Activated naive CD8-positive, alpha-beta T cell treated with anti-CD3 and anti-CD28 coated beads, Interleukin-2, amount 50 U/mL, for 24 hours (primary cell): ENCODE results near the gene CMC1.
"Not testable (repeated sequence)": the region's sequence is repeated elsewhere in the genome, so short reads cannot be mapped to it uniquely, and the experiment has no call there.

Experiments used
- ATAC-seq: fragments of 150-1000 bp; cut with Tn5 transposase; one replicate; pipeline ENCODE4 v1.10.0; 2021
- DNase-seq: peaks from one replicate; pipeline ENCODE4 v3.0.0; 2021
- H3K27ac Mint-ChIP-seq: one replicate; pipeline ENCODE4 v1.8.0; 2021; ENCODE audit warnings: mild to moderate bottlenecking, mixed read lengths
- H3K27me3 Mint-ChIP-seq: one replicate; pipeline ENCODE4 v1.8.0; 2021; ENCODE audit warnings: mixed read lengths
- H3K36me3 Mint-ChIP-seq: one replicate; pipeline ENCODE4 v1.8.0; 2021; ENCODE audit warnings: low read depth, mixed read lengths
- H3K4me1 Mint-ChIP-seq: one replicate; pipeline ENCODE4 v1.8.0; 2021; ENCODE audit warnings: mixed read lengths
- H3K4me3 Mint-ChIP-seq: one replicate; pipeline ENCODE4 v1.8.0; 2021; ENCODE audit warnings: mild to moderate bottlenecking, moderate library complexity, mixed read lengths
- H3K9me3 Mint-ChIP-seq: one replicate; pipeline ENCODE4 v1.8.0; 2021; ENCODE audit warnings: mixed read lengths

CMC1 gene

GRCh38 chr3:28241221-28242160, at the start of gene CMC1:
TSS of gene CMC1 (plus strand) at chr3:28241619. CDS start at chr3:28241794, 175 bp downstream.
- Mint-ChIP-seq H3K9me3 (peaks cover 6% of the 10 kb centered on the region), H3K27ac (peak within 1 kb of the TSS; percentile 91), H3K4me1 (peaks cover 49% of the 10 kb centered on the region), H3K36me3 (peaks cover 10% of the 10 kb centered on the region), H3K4me3 (peak within 1 kb of the TSS; percentile 93), H3K27me3 (no peaks in the 10 kb centered on the region)
- ATAC-seq: peak; percentile 94
- peak; percentile 97 for DNase-seq

- Mint-ChIP-seq H3K27ac (no peak overlapping the region), H3K4me3 (no peak overlapping the region), H3K27me3 (no peaks in the 10 kb centered on the region), H3K9me3 (peaks cover 5% of the 10 kb centered on the region), H3K36me3 (no peaks in the 10 kb centered on the region), H3K4me1 (no peaks in the 10 kb centered on the region)
- no peak for DNase-seq
- no peak for ATAC-seq
These were observed 43.3 kb upstream of the CMC1 start for GRCh38 chr3:28198161-28198560.

GRCh38 chr3:28198974-28199373, 42.4 kb upstream of the CMC1 start:
- DNase-seq: no peak
- Mint-ChIP-seq H3K27me3 (no peaks in the 10 kb centered on the region), H3K9me3 (peaks cover 5% of the 10 kb centered on the region), H3K36me3 (no peaks in the 10 kb centered on the region), H3K27ac (no peak overlapping the region), H3K4me3 (no peak overlapping the region), H3K4me1 (no peaks in the 10 kb centered on the region)
- ATAC-seq: no peak

- H3K27ac Mint-ChIP-seq, H3K36me3 Mint-ChIP-seq, DNase-seq, H3K4me3 Mint-ChIP-seq, ATAC-seq, H3K9me3 Mint-ChIP-seq, H3K27me3 Mint-ChIP-seq, H3K4me1 Mint-ChIP-seq: not testable (repeated sequence)
These were observed 41.8 kb upstream of the CMC1 start for GRCh38 chr3:28199643-28200042.

- not testable (repeated sequence) for ATAC-seq, H3K27me3 Mint-ChIP-seq, H3K36me3 Mint-ChIP-seq, H3K4me1 Mint-ChIP-seq, H3K27ac Mint-ChIP-seq, H3K9me3 Mint-ChIP-seq, H3K4me3 Mint-ChIP-seq, DNase-seq
These were observed 41.0 kb upstream of the CMC1 start for GRCh38 chr3:28200366-28200848.

- no peak overlapping the region for H3K27ac Mint-ChIP-seq
- no peaks in the 10 kb centered on the region for H3K9me3 Mint-ChIP-seq
- no peak for DNase-seq
- H3K27me3 Mint-ChIP-seq: no peaks in the 10 kb centered on the region
- no peak overlapping the region for H3K4me3 Mint-ChIP-seq
- H3K36me3 Mint-ChIP-seq: no peaks in the 10 kb centered on the region
- peaks cover 16% of the 10 kb centered on the region for H3K4me1 Mint-ChIP-seq
- no peak for ATAC-seq
These were observed 34.9 kb upstream of the CMC1 start for GRCh38 chr3:28206479-28206878.

GRCh38 chr3:28207000-28207733, 34.3 kb upstream of the CMC1 start:
- no peak for ATAC-seq
- no peaks in the 10 kb centered on the region for H3K9me3 Mint-ChIP-seq
- no peak overlapping the region for H3K27ac Mint-ChIP-seq
- no peak overlapping the region for H3K4me3 Mint-ChIP-seq
- H3K27me3 Mint-ChIP-seq: no peaks in the 10 kb centered on the region
- H3K4me1 Mint-ChIP-seq: peaks cover 21% of the 10 kb centered on the region
- H3K36me3 Mint-ChIP-seq: no peaks in the 10 kb centered on the region
- DNase-seq: no peak

- Mint-ChIP-seq H3K4me1 (peaks cover 23% of the 10 kb centered on the region), H3K27ac (no peak overlapping the region), H3K9me3 (peaks cover 30% of the 10 kb centered on the region), H3K27me3 (no peaks in the 10 kb centered on the region), H3K36me3 (peaks cover 14% of the 10 kb centered on the region), H3K4me3 (no peak overlapping the region)
- no peak for ATAC-seq
- DNase-seq: no peak
These were observed 30.3 kb upstream of the CMC1 start for GRCh38 chr3:28210968-28211713.

GRCh38 chr3:28212681-28213080, 28.7 kb upstream of the CMC1 start:
- Mint-ChIP-seq H3K9me3 (peaks cover 41% of the 10 kb centered on the region), H3K27me3 (no peaks in the 10 kb centered on the region), H3K36me3 (peaks cover 14% of the 10 kb centered on the region), H3K4me3 (no peak overlapping the region), H3K27ac (no peak overlapping the region), H3K4me1 (peaks cover 24% of the 10 kb centered on the region)
- ATAC-seq (no peak), DNase-seq (no peak)

- ATAC-seq: no peak
These were observed 26.0 kb upstream of the CMC1 start for GRCh38 chr3:28215407-28215806.

GRCh38 chr3:28218071-28218916, 23.1 kb upstream of the CMC1 start:
- ATAC-seq (peak; percentile 49), DNase-seq (no peak)
- H3K9me3 Mint-ChIP-seq: peaks cover 59% of the 10 kb centered on the region
- peaks cover 25% of the 10 kb centered on the region for H3K4me1 Mint-ChIP-seq
- H3K36me3 Mint-ChIP-seq: peaks cover 12% of the 10 kb centered on the region
- no peak overlapping the region for H3K4me3 Mint-ChIP-seq
- no peaks in the 10 kb centered on the region for H3K27me3 Mint-ChIP-seq
- H3K27ac Mint-ChIP-seq: peak overlapping the region; percentile 44

More at GRCh38 chr3:28215407-28215806, 26.0 kb upstream of the CMC1 start:
- DNase-seq: no peak
- peaks cover 16% of the 10 kb centered on the region for H3K36me3 Mint-ChIP-seq
- H3K9me3 Mint-ChIP-seq: peaks cover 63% of the 10 kb centered on the region
- no peak overlapping the region for H3K27ac Mint-ChIP-seq
- peaks cover 36% of the 10 kb centered on the region for H3K4me1 Mint-ChIP-seq
- H3K27me3 Mint-ChIP-seq: no peaks in the 10 kb centered on the region
- no peak overlapping the region for H3K4me3 Mint-ChIP-seq

GRCh38 chr3:28218917-28219198, 22.6 kb upstream of the CMC1 start:
- Mint-ChIP-seq H3K27ac (no peak overlapping the region), H3K4me1 (peaks cover 25% of the 10 kb centered on the region), H3K4me3 (no peak overlapping the region), H3K9me3 (peaks cover 54% of the 10 kb centered on the region), H3K36me3 (peaks cover 12% of the 10 kb centered on the region), H3K27me3 (no peaks in the 10 kb centered on the region)
- no peak for DNase-seq
- ATAC-seq: no peak

GRCh38 chr3:28224430-28224829, 17.0 kb upstream of the CMC1 start:
- Mint-ChIP-seq H3K4me1 (peaks cover 13% of the 10 kb centered on the region), H3K27ac (no peak overlapping the region), H3K4me3 (no peak overlapping the region), H3K27me3 (no peaks in the 10 kb centered on the region), H3K9me3 (peaks cover 20% of the 10 kb centered on the region), H3K36me3 (no peaks in the 10 kb centered on the region)
- no peak for ATAC-seq
- DNase-seq: no peak

GRCh38 chr3:28226020-28226419, 15.4 kb upstream of the CMC1 start:
- no peak overlapping the region for H3K4me3 Mint-ChIP-seq
- H3K27ac Mint-ChIP-seq: no peak overlapping the region

More at GRCh38 chr3:28226020-28226419, 15.4 kb upstream of the CMC1 start:
- H3K4me1 Mint-ChIP-seq: peaks cover 13% of the 10 kb centered on the region
- H3K9me3 Mint-ChIP-seq: peaks cover 6% of the 10 kb centered on the region
- H3K27me3 Mint-ChIP-seq: no peaks in the 10 kb centered on the region
- H3K36me3 Mint-ChIP-seq: no peaks in the 10 kb centered on the region
- ATAC-seq: no peak
- no peak for DNase-seq
